22Rv1 (cell line): ENCODE measurements around the gene KIF27.

Experiments
- ZFX ChIP-seq: fragments of 450-650 bp; IDR thresholded peaks from 2 replicates; pipeline ENCODE4 v1.6.1; 2017; ENCODE audit warnings: antibody characterized with exemption, borderline replicate concordance
- TF ChIP-seq, protein P1 (sequence below): fragments of 450-650 bp; IDR thresholded peaks from 2 replicates; pipeline ENCODE4 v1.5.1; 2017; ENCODE audit warnings: mild to moderate bottlenecking

DNA sequence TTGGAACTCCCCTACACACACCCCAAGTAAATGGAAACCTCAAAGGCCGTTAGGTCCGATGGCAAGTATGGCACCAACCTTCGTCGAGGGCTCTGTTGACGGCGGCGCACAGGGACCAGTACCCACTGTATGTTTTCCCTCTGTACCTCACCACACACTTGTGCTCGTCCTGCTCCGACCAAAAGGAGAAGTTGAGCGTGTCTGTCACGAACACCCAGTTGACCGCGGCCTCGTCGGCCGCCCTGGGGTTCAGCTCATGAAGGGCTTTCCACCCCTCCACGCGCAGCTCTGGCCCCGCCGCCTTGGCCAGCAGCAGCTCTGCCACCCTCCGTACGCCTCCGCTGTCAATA lies 34.8 kb upstream of the KIF27 start:
- TF ChIP-seq, protein P1, sequence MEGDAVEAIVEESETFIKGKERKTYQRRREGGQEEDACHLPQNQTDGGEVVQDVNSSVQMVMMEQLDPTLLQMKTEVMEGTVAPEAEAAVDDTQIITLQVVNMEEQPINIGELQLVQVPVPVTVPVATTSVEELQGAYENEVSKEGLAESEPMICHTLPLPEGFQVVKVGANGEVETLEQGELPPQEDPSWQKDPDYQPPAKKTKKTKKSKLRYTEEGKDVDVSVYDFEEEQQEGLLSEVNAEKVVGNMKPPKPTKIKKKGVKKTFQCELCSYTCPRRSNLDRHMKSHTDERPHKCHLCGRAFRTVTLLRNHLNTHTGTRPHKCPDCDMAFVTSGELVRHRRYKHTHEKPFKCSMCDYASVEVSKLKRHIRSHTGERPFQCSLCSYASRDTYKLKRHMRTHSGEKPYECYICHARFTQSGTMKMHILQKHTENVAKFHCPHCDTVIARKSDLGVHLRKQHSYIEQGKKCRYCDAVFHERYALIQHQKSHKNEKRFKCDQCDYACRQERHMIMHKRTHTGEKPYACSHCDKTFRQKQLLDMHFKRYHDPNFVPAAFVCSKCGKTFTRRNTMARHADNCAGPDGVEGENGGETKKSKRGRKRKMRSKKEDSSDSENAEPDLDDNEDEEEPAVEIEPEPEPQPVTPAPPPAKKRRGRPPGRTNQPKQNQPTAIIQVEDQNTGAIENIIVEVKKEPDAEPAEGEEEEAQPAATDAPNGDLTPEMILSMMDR: no peak
- no peak for TF ChIP-seq ZFX
